ENCODE measurements around the gene ADCK1.

The ADCK1 gene

GRCh38 chr14:77872152-77872551 is 72.2 kb downstream of the ADCK1 start:
- H3K9me2 ChIP-seq (replicated peaks; ENCODE audit: insufficient read depth, low read length): no peaks in the 10 kb centered on the region
- no peaks in the 10 kb centered on the region for H3K36me3 ChIP-seq (ENCODE audit: low read length)
- H3K4me2 ChIP-seq (ENCODE audit: low read depth, low read length, poor library complexity, severe bottlenecking): no peak overlapping the region
- H3K4me3 ChIP-seq (ENCODE audit: insufficient read depth, low read length, poor library complexity, severe bottlenecking): no peak overlapping the region
- H3K27ac ChIP-seq (ENCODE audit: low read depth, low read length): no peak overlapping the region
- no peaks in the 10 kb centered on the region for H3K27me3 ChIP-seq (ENCODE audit: low read length)
- TF ChIP-seq EZH2phosphoT487 (conservative IDR thresholded peaks at IDR 0.05; ENCODE audit: low read length) (no peak), CTCF (IDR thresholded peaks at IDR 0.05; ENCODE audit: insufficient read depth, low read length, poor library complexity, severe bottlenecking) (no peak)
- no peak overlapping the region for H3K9ac ChIP-seq (ENCODE audit: low read length)
- no peaks in the 10 kb centered on the region for H3K79me2 ChIP-seq (ENCODE audit: insufficient read depth, low read length)
- no peaks in the 10 kb centered on the region for H3K9me3 ChIP-seq (ENCODE audit: insufficient read depth, low read length)
- H4K20me1 ChIP-seq (ENCODE audit: low read depth, low read length): no peaks in the 10 kb centered on the region
- H2AFZ ChIP-seq (ENCODE audit: low read depth, low read length, severe bottlenecking): no peak overlapping the region
- H3F3A ChIP-seq (ENCODE audit: insufficient read depth): no peaks in the 10 kb centered on the region

- Histone ChIP-seq H3K9me2 (replicated peaks; ENCODE audit: insufficient read depth, low read length) (no peaks in the 10 kb centered on the region), H3K9me3 (ENCODE audit: insufficient read depth, low read length) (no peaks in the 10 kb centered on the region), H3K36me3 (ENCODE audit: low read length) (no peaks in the 10 kb centered on the region), H3K27ac (ENCODE audit: low read depth, low read length) (no peak overlapping the region), H3K4me3 (ENCODE audit: insufficient read depth, low read length, poor library complexity, severe bottlenecking) (no peak overlapping the region), H3K9ac (ENCODE audit: low read length) (no peak overlapping the region), H3K79me2 (ENCODE audit: insufficient read depth, low read length) (no peaks in the 10 kb centered on the region), H3K4me2 (ENCODE audit: low read depth, low read length, poor library complexity, severe bottlenecking) (no peak overlapping the region), H3F3A (ENCODE audit: insufficient read depth) (no peaks in the 10 kb centered on the region), H4K20me1 (ENCODE audit: low read depth, low read length) (no peaks in the 10 kb centered on the region), H3K27me3 (ENCODE audit: low read length) (no peaks in the 10 kb centered on the region), H2AFZ (ENCODE audit: low read depth, low read length, severe bottlenecking) (no peak overlapping the region)
- TF ChIP-seq CTCF (IDR thresholded peaks at IDR 0.05; ENCODE audit: insufficient read depth, low read length, poor library complexity, severe bottlenecking) (no peak), EZH2phosphoT487 (conservative IDR thresholded peaks at IDR 0.05; ENCODE audit: low read length) (no peak)
These were observed 73.1 kb downstream of the ADCK1 start for GRCh38 chr14:77872983-77873382.

- H3K4me3 ChIP-seq (ENCODE audit: insufficient read depth, low read length, poor library complexity, severe bottlenecking): no peak overlapping the region
- no peak overlapping the region for H3K4me2 ChIP-seq (ENCODE audit: low read depth, low read length, poor library complexity, severe bottlenecking)
- no peaks in the 10 kb centered on the region for H3K9me2 ChIP-seq (replicated peaks; ENCODE audit: insufficient read depth, low read length)
- no peaks in the 10 kb centered on the region for H3K79me2 ChIP-seq (ENCODE audit: insufficient read depth, low read length)
- no peak overlapping the region for H2AFZ ChIP-seq (ENCODE audit: low read depth, low read length, severe bottlenecking)
- H3F3A ChIP-seq (ENCODE audit: insufficient read depth): no peaks in the 10 kb centered on the region
- no peaks in the 10 kb centered on the region for H3K36me3 ChIP-seq (ENCODE audit: low read length)
- H3K27ac ChIP-seq (ENCODE audit: low read depth, low read length): no peak overlapping the region
- no peak overlapping the region for H3K9ac ChIP-seq (ENCODE audit: low read length)
- no peaks in the 10 kb centered on the region for H3K27me3 ChIP-seq (ENCODE audit: low read length)
- TF ChIP-seq EZH2phosphoT487 (conservative IDR thresholded peaks at IDR 0.05; ENCODE audit: low read length) (no peak), CTCF (IDR thresholded peaks at IDR 0.05; ENCODE audit: insufficient read depth, low read length, poor library complexity, severe bottlenecking) (no peak)
- H4K20me1 ChIP-seq (ENCODE audit: low read depth, low read length): no peaks in the 10 kb centered on the region
- no peaks in the 10 kb centered on the region for H3K9me3 ChIP-seq (ENCODE audit: insufficient read depth, low read length)
These were observed 78.9 kb downstream of the ADCK1 start for GRCh38 chr14:77878783-77879182.
